OCI-M2 (cell line): ENCODE results near the gene MOCS1.

Experiments
- DNase-seq: peaks from one replicate; lab custom pipeline; 2025; ENCODE audit not compliant: unreplicated experiment; lab: John Stamatoyannopoulos, UW

MOCS1 gene

DNA sequence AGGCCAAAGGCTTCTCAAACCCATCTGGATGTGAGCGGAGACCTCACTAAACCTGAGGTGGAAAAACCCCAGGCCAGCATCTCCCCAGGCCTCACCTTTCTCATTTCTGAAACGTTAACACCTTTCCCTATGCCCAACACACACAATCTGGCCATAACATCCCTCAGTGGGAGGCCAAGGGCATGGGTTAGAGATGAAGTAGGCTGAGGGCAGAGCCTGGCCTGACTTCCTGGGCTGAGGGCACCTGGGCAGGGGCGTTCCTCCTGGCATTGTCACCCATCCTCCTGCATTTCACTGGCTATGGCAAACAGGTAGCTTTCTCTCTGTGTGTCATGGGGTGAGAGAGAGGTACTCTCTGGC, 8.4 kb downstream of the MOCS1 start:
- no peak for DNase-seq

DNA sequence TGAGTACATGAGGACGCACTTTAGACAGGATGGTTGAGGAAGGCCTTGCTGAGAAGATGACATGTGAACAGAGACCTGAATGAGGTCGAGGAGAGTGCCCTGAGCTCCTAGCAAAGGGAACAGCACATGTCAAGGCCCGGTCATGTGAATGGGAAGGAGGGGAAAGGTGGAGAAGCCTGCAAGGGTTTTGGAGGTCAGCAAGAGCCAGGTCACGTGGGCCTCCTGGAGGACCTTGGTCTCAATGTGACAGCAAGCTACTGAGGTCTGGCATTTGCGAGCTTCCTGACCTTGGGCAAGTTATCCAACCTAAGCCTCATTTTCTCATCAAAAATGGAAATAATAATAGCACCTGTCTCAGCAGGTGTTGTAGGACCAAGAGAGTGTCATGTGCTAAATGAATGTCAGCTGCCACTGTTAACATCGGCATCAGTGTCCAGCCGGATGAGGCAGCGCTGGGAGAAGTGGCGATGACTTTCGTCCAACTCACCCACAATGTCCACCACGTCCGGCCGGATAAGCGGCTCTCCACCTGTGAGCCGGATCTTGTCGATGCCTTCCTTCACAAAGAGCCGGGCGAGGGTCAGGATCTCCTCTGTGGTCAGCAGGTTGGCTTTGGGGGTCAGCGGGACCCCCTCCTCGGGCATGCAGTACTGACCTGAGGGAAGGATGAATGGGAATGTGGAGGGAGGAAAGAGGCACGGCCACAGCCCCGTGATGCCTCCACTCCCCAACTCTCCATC, 8.9 kb downstream of the MOCS1 start:
- DNase-seq, result no peak

DNA sequence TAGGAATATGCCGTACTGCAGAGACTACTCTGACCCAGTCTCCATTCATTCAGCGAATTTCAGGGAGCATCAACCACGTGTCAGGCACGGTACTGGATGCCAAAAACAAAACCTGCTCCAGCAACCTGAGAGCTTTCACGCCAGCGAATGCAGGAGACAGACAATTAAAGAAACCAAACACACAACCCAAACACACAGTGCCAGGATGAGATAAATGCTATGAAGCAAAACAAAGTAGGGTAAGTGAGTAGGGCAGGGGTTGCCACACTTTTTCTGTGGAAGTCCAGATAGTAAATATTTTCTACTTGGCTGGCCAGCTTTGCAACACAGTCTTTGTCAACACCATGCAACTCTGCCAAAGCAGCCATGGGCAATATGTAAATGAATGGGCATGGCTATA, 10.0 kb downstream of the MOCS1 start:
- DNase-seq, result no peak

DNA sequence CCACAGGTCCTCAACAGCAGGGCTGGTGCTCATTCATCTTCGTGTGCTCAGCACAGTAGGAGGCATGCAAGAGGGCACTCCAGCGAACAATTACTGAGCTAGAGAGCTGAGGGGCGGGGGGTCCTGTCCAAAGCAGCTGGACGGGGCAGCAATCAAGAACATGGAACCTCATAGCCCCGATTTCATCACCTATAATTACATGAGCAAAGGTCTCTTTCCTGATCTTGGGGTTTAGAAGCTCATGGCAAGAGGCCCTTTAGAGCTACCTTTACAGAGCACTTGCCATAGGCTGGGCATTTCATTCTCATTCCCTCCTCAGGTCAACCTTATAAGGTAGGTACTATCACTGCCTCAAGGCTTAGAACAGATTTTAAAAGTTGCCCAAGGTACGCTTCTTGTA, 10.4 kb downstream of the MOCS1 start:
- no peak for DNase-seq

DNA sequence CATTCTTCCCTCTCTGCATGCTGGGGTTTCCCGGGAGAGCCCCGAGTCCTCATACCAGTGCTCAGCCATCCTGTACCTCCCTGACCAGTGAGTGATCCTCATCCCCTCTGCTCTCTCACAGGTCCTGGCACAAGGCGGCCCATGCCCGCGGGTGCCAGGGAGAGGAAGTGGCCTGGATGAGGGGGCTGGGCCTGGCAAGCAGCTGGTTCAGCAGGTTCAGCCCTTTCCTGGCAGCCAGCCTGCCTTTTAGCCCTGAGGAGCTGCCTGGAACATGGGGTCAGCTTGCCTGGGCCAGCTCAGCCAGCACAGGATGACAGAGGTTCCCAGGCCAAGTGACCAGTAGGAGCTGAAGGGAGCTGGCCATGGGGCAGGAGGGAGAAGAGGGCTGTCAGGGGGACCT, 10.9 kb downstream of the MOCS1 start:
- DNase-seq, result no peak

DNA sequence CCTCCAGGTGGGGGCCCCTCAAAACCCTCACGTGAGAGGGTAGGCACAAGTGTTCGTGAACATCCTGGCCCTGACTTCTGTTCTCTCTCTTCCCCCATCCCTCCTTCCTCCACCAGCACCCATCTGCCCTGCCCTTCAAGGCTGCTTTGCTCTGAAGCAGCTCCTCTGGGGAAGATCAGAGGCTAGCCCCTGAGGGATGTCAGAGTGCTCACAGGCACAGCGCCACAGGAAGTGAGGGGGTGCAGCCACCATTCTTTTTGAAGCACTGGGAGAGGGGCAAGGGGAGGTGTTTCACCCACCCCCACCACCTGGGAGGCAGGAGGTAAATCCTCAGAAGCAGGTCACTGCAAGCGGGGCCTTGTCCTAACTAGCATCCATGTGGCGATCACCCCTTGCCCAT, 11.4 kb downstream of the MOCS1 start:
- no peak for DNase-seq

DNA sequence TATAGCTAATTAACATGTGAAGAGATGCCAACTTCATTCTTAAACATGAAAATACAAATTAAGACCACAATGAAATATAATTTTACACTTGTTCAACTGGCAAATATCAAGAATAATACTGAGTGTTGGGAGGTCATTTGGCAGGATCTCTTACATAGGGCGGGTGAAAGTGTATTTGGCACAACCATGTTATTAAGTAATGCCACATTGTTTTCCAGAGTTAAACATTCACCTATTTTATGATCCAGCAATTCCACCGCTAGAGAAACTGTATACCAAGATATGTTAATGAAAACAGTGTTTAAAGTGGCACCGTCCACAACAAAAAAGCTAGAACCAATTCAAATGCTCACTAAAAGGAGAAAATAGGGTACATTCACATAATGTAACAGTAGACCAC, 14.1 kb downstream of the MOCS1 start:
- DNase-seq, result no peak

DNA sequence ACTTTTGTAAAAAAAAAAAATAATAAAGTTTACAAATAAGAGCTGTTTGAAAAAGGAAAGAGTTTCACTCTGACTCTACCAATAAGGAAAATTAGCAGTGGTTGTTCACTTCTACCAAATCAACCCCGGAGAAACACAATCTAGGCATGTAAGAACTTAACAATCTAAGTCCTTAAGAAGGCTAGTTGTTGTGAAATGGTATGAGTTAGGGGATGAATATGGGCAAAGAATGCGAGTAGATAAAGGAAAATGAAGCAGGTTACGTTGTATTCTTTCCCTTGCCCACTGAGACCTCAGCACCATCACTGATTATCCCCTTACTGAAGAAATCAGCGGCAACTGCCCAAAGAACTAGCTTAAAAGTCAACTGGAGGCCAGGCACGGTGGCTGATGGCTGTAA, 15.4 kb downstream of the MOCS1 start:
- no peak for DNase-seq

DNA sequence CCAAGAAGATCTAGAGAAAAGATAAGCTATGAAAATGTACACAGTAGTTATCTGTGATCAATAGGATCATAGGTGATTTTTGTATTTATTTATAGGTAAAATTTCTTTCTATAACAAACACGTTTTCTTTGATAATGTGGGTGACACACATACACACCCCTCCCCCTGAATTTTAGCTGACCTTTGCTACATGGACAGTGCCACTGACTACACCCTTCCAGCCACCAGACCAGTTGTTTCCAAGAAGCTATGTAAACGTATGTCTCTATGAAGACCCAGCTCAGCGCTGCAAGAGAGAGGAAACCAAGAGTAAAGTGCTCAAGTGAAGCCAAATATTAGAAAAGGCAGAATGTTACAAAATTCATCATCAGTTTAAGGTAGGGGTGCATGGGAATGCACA, 16.3 kb downstream of the MOCS1 start:
- no peak for DNase-seq

DNA sequence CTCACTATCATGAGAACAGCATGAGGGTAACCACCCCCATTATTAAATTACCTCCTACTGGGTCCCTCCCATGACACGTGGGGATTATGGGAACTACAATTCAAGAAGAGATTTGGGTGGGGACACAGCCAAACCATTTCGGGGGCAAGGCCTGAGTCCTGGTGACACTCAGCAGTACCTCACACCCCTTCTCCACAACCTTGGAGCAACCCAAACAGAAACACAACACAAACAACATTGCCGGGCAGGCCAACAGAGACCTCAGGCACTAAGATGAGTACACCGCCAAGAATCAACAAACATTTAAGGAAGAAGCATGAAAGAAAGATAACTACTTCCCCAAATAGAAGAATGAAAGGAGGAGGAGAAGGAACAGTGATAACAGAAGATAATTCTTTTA, 16.9 kb downstream of the MOCS1 start:
- no peak for DNase-seq

DNA sequence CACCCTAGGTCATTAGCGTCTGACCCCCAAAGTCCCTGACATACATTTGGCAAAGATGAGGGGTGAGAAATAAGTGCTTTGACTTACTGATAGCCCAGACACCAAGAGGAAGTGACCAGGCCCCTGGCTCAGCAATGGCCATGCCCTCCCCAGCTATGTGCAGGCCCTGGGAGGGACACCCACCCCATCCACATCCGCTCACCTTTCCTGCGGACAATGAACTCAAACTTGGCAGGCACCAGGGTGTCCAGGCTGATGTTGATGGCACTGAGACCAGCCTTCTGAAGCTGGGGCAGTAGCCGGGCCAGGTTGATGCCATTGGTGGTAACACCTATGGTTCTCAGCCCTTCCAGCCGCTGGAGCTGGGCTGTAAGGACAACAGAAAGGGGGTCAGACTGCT, 18.4 kb downstream of the MOCS1 start:
- no peak for DNase-seq

DNA sequence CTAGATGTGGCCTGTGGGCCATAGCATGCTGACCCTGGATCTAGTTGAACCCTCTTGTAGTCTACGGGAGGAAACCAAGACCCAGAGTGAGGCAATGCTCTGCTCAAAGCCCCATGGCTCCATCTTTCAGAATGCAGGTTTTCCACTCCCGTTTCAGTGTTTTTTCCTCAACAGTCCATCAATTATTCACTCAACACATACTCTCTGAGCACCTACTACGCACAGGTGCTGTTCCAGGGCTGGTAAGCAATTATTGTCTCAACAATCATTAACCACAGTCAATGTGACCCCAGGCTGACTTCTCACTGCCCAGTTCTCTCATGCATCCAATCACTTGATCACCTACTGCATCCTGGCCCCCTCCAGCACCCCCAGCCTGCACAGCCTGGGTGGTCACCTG, 20.0 kb downstream of the MOCS1 start:
- no peak for DNase-seq

DNA sequence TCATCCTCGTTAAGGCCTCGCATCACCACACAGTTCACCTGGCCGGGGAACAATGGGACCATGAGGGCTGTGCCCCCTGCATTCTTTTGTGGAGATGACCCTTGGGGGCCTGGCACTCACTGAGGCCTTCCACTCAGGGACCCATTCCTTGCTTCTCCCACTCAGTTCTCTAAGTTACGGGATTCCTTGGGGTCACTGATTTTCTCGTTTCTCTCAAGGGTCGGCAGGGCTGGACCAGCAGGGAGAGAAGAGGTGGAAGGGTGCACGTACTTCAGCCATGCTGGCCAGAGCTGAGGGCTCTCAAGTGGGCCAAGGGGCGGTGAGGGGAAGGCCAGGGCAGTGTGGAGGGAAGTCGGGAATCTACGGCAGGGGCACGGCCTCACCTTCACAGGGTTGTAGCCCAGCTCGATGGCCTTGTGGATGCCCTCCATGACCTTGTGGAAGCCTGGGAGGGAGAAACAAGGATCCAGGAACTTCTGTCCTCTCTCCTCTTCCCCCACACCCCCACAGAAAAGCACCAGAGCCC, 20.8 kb downstream of the MOCS1 start:
- DNase-seq, result no peak

DNA sequence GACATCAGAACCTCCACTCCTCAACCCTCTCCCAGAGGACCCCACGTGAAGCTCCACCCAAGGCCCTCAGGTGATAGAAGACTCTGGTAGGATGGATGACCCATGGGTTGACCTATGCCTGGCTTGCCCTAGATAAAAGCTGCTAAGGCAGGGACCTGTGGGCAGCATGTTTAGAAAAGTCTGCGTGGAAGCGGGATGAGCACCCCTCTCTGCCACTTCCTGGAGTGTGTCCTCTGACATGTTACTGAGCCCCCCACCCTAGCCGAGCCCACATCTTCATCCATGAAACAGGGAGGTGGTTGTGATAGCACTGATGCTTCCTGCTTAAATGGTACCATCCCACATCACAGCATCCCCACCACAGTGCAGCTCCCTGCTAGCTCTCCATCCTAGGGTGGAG, 21.8 kb downstream of the MOCS1 start:
- no peak for DNase-seq

DNA sequence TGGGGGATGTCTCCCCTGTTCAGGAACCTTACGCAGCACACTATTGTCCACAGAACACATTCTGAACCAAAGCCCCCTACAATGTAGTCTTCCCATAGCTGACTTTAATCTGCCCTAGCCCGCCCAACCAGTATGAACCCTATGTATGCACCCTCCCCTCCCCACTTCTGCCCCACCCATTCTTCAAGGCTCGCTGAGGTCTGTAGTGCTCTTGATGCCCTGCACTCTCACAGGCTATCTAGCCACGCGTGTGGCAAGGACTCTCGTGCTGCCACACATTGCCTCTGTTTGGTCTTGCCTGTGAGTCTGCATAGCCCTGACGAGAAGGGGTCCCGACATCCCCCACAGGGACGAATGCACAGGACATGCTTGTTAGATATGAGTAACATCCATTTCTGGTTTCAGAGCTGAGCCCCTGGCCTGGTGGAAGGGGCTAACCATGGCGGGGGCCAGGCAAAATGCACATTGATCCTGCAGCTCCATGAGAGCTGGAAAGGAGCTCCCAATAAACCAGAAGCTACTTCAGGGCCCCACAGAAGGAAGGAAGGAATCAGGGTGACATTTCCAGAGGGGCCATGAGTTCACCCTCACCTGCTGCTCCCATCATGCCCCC, 22.6 kb downstream of the MOCS1 start:
- DNase-seq, result no peak

DNA sequence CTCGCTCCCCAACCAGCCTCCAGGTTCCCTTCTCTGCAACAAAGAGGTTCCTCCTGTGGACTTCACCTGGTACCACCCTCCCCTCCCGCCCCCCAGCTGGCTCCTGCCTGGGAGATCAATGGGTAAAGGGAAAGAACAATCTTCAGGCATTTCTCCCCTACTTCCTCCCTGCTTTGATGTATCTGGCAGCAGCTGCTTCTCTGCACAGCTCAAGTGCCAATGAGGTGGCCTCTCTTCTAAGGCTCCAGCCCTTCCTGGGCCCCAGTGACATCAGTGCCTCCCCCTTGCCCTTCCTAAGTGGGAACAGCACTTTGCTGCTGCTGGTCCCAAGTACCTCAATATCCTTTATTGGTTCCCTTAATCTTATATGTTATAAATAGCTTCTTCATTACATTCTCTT, 23.5 kb downstream of the MOCS1 start:
- DNase-seq, result no peak

DNA sequence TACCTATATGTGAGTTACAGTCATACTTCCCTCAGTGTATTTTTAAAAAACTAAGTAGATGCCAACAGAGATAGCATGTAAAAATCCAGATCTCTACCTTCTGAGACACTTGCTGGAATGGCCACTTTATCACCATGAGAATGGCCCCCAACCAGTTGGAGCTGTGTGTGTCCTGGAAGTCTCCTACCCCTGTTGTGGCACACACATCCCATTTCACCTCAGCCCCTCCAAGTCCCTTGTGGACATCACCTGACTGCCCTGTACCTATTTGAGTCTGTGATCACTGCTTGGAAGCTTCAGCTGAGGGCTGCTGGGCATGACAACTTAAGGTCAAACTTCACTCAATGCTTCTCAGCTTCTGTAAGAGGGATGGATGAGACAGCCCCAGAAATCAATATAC, 24.1 kb downstream of the MOCS1 start:
- no peak for DNase-seq

DNA sequence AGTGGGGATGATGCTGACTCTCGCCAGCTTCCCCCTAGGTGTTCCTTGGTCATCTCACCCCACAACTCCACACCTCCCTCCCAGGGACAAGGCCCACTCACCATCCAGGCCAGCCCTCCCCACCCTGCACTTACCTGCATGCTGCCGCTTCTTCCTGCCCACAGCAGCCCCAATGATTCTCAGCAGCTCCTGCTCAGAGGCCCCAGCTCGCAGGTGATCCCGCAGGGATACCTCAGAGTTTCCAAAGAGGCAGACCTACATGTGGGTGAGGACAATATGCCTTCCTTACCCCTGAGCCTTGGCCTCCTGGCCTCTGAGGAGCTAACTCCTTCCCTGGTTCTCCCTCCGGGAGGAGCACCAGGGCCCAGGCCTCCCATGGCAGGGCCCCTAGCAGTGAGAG, 24.6 kb downstream of the MOCS1 start:
- DNase-seq, result no peak

DNA sequence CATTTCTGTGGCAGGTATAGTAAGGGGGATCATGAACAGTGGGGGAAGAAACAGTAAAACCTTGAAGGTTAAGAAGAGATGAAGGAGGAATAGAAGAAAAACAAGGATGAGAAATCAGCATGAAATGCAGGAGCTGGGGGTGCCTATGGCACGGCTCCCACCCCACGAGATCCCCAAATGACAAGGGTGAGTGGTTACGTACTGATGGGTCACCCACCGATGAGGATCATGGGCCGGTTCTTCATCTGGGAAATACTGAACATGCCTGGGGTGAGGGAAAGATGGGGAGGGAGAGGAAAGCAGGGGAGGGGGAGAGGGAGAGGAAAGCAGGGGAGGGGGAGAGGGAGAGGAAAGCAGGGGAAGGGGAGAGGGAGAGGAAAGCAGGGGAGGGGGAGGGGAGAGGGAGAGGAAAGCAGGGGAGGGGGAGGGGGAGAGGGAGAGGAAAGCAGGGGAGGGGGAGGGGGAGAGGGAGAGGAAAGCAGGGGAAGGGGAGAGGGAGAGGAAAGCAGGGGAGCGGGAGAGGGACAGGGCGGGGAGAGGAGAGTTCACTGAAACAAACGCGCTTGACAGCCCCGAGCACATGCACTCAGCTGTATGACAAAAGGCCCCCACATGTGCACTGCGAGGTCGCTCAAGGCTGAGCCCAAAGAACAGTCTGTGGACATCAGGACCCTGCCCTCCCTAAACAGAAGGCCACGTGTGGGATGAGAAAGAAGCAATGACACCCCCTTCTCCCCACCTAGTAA, 25.3 kb downstream of the MOCS1 start:
- no peak for DNase-seq

DNA sequence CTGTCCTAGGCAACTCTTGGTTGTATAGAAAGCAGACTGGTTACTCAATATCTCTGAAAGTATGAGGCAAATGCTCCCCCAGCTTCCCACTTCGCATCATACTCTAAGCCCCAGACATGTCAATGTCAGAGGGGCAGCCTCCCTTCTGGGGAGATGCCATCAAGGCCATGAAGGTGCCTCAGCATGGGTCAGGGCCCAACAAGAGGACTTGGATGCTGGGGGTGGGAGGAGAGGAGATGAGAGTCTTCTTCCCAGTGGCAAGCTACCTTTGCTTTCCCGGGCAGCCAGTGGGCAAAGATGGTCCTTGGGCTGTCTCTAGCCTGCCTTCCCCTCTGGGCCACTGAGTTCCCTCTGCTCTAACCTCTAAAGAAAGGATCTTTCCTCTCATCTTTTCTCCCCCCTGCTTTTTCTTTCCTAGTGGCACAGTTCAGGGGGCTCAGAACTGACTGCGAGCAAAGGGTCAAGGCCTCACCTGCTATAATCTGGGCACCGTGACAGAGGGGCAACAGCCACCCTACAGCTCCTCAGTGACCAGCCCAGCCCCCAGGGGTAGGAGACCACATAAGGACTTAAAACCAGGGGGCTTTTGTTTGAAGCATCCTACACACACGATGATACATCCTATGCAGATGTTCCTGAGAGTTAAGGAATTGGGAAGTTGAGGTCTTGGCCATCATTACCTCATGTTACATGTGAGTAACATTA, 26.2 kb downstream of the MOCS1 start:
- no peak for DNase-seq

DNA sequence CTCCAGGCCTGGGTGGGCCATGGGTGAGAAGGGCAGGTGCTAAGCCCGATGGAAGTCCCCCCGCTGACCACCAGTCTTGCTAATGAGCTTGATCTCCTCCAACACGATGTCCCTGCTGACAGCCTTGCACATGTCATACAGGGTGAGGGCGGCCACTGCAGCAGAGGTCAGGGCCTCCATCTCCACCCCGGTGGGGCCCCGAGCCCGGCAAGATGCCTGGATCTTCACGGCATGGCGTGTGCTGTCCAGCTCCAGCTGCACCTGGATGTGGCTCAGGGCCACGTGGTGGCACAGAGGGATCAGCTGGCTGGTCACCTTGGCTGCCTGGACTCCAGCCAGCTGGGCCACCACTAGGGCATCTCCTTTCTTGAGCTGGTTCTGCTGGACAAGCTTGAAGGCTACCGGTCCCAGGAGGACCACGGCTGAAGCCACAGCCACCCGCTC, 27.9 kb downstream of the MOCS1 start:
- DNase-seq, result no peak

DNA sequence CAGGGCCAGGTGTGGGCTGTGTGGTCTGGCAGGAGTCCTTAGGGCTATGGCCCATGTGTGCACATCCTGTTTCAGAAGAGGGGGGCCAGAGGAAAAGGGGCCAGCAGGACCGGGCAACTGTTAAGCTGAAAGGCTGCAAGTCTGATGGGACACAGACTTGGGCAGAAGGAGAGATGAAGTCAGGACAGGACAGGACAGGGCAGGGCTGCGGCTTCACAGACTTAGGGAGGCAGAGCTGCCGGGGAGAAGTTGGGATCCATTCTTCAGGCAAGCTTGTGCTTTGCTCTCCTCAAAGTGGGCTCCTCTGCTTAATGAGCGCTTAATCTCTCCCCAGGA, 28.7 kb downstream of the MOCS1 start:
- no peak for DNase-seq
